Inflammatory macrophage treated with lipopolysaccharide for 4 hours (primary cell): ENCODE data around the gene TPK1.

Source experiments
- DNase-seq: peaks from one replicate; pipeline ENCODE4 v3.0.0-alpha.2; 2020

TPK1 gene

DNA sequence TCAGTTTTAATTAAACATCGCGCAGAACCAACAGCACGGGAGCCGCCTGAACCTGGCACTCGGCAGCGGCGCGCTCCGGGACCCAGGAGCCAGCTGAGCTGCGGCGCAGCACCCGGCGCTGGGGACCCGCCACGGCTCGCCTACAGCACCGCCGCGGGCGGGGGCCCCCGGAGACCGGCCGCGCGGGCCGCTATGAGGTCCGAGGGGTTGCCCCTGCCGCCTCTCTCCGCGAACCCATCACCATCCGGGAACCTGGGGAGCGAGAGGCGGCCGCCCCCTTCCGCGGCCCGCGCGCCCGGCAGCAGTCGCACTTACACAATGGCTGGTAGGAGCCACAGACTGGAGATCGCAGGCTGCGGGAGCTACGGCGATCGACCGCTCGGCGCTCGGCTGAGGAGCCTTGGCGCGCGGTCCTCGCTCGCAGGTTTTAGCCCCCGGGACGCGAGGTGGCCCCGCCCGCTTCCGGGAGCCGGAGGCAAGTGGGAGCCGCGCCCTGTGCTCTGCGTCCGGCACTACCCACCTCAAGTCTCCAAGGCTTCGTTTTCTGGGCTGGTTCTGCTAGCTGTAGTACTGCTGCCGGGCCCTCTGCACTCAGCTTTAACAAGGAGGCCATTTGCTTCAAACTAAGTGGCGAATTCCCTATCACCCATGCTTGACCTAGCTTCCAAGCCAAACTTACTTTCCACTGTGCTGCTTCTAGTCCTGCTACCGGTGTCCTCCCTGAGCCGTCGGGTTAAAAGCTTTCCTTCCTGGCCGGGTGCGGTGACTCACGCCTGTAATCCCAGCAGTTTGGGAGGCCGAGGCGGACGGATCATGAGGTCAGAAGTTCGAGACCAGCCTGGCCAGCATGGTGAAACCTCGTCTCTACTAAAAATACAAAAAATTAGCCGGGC lies at the start of gene TPK1:
Gene TPK1, minus strand, starts transcription at position 402 of the 893 bp plus-strand sequence. CDS start 451 bp downstream, outside the sequence.
- DNase-seq = peak; percentile 96

DNA sequence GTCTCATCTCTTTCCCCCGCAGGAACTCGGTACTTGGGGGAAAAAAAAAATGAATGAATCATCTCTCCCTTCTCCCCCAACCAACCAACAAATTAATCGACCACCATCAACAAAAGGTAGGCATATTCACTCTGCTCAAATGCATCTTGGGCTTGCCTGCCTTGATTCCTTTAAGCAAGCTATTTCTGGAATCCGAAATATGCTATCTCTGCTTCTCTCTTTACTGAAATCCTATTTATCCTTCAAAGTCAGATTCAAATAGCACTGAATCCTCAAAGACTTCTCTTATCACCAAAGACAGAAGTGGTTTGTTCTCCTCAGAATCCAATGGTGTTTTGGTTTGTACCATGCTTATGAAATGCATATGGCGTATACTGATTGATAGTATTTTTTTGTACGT lies 49.6 kb upstream of the TPK1 start:
- no peak for DNase-seq

DNA sequence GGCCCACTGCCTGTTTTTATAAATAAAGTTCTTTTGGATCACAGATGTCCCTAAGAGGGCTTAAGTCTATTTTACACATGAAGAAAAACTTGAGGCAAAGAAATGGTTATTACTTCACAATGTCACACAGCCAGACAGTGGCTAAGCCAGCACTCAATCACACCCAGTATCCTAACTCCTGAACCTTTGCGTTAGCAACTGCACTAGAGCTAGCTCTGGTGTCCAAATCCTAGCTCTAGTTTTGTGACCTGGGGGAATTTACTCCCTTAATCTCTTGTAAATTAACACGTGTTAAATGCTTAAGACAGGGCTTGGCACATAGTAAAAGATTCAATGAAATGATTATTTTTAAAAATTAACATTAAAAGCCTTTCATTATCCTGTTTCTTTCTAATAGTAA lies 49.0 kb upstream of the TPK1 start:
- DNase-seq = no peak

DNA sequence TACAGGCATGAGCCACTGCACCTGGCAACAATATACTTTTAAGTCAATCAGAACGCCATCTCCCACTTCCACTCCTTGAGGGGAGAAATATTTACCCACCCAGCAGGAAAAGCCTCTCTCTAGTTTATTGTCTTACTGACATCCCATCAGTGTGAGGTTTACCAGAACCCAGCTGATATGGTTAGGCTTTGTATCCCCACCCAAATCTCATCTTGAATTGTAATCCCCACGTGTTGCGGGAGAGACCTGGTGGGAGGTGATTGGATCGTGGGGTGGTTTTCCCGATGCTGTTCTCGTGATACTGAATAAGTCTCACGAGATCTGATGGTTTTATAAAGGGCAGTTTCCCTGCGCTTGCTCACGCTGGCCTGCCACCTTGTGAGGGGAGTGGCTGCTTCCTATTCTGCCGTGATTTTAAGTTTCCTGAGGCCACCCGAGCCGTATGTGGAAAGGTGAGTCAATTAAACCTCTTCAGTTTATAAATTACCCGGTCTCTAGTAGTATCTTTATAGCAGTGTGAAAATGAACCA lies 37.5 kb upstream of the TPK1 start:
- DNase-seq = no peak

DNA sequence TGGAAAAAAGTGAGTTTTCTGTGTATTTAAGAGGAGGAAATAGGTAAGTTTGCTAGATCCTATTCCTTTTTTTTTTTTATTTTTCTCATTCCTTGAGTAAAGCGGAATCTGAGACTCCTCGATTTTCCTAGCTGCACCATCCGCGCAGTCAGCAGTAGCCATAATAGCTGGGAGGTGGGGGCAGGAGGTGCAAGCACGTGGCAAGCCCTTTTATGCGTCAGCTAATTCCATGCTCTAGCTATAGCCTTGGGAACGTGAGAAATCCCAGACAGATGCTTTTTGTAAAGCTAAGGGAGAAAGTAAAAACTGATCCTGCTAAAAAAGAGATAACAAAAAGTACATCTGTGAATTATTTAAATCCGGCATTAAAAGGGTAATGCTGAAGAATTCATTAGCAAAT lies 33.2 kb upstream of the TPK1 start:
- no peak for DNase-seq

DNA sequence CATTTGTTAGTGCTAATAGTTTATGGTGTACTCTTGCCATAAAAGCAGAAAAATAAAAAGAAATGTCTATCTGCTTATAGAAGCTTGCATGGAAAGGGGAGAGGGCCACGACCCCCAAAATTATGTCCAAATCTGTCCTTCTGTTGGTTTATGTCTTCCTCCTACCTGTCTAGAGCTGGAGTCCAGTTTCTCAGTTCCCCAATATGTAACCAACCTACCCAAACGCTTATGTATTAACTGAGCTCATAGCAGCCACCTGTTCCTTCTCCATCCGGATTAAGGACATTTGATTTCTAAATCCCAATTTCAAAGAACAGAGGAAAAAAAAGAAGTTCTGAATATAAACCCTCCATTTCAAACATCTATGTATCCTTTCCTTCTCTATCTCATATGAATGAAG lies 30.3 kb upstream of the TPK1 start:
- DNase-seq = no peak

DNA sequence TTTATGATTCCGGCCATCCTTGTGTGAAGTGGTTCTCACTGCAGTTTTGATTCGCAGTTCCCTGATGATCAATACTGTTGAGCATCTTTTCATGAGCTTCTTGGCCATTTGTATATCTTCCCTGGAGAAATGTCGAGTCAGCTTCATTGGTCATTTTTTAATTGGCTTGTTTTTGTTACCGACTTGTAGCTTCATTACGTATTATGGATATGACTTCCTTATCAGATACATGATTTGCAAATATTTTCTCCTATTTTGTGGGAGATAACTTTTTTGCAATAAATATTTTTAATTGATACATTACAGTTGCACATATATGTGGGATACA lies 27.4 kb upstream of the TPK1 start:
- no peak for DNase-seq

DNA sequence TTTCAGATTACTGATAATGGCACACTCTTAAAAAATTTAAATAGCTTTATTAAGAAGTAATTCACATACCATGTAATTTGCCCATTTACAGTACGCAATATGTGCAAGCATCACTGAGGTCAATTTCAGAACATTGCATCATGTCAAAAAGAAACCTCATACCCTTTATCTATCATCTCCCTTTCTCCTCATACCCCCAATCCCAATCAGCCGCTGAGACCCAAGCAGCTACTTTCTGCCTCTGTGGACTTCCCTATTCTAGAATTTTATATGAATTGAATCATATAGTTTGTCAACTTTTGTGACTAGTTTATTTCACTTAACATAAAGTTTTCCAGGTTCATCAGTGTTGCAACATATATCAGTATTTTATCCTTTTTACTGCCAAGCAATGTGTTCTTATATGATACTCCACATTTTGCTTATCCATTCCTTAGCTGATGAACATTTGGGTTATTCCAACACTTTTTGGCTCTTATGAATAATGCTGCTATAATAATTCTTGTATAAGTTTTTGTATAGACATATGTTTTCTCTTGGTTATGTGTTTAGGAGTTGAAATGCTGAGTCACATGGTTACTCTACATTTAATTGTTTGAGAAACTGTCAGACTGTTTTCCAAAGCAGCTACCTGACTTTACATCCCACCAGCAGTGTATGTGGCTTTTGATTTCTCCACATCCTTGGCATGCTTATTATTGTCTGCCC lies 26.9 kb upstream of the TPK1 start:
- no peak for DNase-seq

DNA sequence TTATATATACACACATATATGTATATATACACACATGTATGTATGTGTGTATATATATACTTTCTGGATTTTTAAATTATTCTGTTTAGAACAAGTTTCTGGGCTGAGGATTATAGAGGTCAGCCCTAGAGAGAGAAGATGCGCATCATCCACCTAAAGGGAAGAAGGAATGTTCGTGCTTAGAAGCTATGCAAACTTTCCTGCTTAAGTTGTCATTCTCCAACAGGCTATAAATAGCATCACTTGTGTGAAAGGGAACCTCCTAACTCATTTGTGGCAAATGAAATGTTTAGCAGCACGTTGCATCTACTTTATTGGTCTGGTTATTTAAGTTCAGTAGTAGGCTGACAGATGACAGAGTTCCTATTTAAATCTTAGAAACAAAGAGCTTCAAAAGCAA lies 23.9 kb upstream of the TPK1 start:
- no peak for DNase-seq

DNA sequence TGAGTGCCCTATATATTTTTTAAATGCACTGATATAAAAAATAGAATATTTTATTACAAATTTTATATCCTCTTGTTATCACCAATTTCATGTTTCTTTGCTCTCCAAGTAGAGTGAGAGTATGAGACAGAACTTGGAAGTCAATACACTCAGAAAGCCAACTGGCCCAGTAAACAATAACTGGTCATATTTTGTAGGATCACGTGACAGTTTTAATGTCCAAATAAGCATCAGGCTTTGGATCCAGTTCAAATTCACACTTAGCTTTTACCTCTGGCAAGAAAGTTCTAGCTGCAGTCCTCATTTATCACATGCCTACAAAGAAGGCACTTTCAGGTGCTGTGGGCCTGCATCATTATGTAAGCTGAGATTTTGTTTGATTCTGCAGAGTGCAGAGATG lies 21.6 kb upstream of the TPK1 start:
- no peak for DNase-seq

DNA sequence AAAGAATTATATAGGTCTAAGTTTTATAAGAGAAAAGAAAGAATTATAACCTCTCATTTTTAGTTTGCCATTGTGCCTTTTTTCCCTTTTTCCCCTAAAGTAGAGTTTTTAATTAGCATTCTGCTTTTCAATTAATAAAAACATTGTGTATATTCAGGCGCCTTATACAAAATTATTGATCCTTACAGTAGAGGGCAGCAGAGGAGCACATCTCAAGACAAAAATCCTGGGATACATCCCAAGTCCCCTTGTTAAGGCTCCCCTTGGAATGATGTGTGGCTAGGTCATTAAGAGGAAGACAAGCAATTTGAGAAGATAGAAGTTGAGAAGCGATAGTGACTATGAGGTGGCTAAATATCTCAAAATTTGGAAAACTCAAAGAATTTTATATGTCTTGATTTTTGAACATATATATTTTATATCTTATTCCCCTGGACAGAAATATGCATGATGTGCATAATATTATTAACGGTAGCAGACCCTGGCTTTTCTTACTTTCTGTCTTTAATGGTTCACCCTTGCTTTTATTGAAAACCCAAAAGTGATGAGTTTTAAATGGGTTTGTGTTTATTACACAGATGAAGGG lies 19.1 kb upstream of the TPK1 start:
- peak; percentile 21 for DNase-seq

DNA sequence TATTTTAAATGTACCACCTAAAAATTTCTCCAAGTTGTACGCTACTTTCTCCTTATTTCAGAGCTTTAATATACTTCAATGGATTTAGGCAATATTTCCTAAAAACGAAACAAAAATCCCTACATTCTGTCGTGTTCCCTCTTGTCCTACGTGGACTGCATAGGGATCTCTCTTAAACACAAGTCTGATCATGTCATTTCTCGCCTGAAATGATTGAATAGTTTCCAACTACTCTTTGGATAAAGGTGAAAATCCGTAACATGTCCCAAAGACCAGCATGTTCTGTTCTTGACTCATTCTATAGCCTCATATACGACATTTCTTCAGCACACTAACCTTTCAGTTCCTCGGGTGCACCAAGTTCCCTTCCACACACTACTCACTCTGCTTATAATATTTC lies 17.7 kb upstream of the TPK1 start:
- no peak for DNase-seq

DNA sequence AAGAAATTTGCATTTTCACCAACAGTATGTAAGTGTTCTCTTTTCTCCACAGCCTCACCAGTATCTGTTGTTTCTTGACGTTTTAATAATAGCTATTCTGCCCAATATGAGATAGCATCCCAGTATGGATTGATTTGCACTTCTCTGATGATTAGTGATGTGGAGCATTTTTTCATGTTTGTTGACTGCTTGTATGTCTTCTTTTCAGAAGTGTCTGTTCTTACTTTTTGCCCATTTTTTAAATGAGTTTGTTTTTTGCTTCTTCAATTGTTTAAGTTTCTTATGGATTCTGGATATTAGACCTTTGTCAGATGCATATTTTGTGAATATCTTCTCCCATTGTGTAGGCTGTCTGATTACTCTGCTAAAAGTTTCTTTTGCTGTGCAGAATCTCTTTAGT lies 12.2 kb upstream of the TPK1 start:
- DNase-seq = no peak

DNA sequence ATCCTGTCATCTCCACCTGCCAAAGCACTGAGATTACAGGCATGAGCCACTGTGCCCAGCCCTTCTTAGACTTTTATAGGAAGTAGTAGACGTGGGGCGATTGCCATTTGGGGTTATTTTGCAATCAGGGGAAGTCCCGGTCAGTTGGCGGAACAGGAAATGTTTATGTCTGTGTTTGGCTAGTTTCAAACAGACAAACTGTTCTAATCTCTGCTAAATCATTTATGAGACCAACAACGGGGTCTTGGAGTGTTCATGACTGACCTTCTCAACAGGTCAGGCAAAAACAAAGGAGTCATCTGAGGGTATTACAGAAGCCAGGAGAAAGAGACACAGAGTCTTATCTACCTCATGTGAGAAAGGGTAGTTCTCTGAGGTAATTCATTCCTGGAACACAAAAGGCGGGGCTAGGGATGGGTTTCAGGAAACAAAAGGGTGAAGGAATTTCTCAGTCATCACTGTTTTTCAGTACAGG lies 6.6 kb upstream of the TPK1 start:
- peak; percentile 94 for DNase-seq

DNA sequence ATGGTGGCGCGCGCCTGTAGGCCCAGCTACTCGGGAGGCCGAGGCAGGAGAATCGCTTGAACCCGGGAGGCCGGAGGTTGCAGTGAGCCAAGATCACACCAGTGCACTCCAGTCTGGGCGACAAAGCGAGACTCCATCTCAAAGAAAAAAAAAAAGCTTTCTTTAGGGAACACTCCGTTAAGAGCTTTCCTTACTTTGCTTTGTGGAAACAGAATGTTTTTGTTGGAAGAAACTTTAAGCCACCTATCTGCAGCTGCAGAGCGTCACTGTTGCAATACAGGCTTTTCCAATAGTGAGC lies 641 bp upstream of the TPK1 start:
- DNase-seq = no peak

DNA sequence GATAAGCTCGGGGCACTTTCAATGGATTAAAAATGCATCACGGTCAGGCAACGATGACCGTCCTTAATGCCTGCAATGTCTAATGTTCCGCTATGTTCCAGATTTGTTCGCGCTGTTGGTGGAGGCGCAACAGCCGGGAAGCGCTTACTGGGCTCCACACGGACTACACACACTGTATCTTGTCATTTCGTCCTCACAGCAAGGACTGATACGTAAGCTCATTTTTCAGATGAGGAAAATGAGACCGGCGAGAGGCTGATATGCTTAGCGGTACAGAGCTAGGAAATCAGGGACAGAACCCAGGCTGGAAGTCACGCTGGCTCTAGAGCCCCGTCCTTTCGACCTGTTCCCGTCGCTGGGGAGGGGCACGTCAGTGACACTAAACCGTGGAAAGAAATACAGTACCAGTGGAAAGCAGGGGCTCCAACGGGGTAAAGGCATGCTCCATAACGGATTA lies 670 bp downstream of the TPK1 start:
- peak; percentile 46 for DNase-seq

DNA sequence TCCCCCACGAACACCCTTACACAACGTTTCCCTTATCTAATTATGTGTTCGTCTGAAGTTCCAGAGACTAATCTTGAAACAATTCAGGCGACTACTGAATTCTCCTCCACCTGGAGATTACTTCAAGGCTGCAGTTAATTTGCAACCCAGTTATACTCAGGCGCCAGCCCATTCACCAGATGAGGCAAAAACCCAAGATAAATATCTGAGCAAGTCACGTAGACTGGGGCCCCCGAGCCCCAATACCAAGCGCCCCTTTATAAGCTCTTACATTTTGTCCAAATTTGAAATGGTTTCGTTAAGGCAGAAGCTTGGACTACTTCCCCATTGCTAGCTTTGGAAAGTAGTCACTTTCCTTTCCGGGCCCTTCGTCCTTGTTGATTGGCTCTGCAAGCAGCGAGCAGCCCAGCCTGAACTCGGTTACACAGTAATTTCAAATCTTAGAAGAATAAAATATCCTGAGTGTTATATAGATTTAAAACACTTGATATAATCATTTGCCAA lies 1.2 kb downstream of the TPK1 start:
- DNase-seq = peak; percentile 85

DNA sequence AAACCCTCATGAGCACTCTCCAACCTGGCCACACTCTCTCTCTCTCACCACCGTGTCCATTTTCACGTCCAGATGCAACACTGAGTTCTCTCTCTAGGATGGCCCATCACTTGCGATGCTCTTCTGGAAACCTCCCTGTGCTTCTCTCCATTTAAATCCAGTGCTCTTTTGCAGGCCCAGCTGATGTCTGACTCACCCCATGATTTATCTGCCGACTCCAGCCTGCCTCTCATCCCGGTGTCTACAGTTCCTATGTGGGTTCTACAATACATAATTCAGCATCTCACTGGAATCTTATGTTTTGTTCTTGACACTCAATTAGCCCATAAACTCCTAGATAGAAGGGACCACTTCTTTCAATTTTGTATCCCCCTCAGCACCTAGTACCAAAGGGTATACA lies 5.0 kb downstream of the TPK1 start:
- no peak for DNase-seq

DNA sequence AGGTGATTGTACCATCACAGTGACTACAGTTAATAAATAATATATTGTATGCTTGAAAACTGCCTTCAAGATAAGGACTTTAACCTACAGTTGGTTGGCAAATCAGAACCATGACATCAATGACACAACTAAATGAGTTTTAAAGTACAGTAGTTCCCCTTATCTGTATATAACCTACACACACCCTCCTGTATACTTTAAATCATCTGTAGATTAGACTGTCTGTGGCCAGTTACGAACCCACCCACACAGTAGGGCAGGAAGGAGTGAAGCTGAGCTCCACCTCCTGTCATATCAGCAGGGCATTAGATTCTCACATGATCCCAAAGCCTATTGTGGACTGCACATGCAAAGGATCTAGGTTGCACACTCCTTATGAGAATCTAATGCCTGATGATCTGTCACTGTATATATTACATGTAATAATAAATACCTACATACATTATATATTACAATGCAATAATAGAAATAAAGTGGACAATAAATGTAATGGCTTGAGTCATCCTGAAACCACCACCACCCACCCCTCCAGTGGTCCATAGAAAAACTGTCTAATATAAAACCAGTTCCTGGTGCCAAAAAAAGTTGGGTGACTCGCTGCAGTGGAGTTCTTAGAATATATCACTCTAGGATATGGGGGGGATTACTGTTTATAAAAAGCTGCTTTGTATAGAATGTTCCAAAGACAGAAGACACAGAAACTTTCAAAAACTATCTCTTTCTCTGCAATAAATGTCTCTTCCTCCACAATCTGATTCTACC lies 5.6 kb downstream of the TPK1 start:
- no peak for DNase-seq

DNA sequence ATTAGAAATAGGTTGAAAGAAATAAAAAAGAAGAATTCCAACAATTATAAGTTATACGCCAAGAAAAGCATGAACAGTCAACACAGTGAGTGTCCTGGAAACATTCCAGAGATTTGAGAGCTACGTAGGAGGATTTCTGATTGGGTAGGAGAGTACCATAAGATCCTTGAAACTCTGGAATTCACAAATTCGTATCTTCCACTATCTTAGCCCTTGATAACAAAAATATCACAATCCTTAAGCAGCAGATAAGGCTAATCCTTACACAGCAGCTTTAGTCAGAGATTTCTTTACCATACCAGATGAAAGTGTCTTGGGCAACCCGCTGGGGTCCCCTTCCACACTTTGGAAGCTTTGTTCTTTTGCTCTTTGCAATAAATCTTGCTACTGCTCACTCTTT lies 8.2 kb downstream of the TPK1 start:
- no peak for DNase-seq

DNA sequence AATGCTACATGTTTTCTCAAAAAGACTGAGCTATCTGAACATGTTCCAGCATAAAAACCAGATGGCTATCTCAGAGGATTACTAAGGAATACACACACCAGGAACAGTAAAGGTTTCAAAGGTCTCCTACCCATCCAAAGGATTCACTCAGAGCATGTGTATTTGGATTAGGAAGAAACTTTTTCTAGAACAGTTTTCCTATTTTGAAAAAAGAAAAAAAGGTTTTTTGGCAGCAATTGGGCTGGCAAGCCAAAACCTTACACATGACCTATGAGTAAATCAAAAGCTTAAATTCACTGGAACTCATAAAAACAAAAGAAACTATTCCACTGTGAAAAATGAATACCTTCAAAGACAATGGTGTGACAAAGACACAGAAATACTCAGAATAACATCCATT lies 9.6 kb downstream of the TPK1 start:
- no peak for DNase-seq

DNA sequence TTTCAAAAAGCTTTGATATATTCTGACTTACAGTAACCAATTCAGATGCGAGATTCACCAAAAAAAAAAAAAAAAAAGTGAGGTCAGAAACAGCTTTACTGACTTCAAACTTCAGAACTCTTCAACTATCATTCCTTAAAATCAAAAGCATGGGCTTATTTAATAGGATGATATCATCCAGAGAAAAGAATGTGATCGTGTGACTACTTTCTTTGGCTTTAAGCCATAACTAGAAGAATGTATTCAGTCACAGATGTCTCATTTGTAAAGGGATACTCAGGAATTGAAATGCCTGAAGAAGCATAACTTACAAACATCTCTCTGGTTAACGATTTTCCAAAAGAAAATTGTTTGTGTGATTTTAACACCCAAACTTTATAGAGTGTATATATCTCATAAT lies 11.5 kb downstream of the TPK1 start:
- no peak for DNase-seq

DNA sequence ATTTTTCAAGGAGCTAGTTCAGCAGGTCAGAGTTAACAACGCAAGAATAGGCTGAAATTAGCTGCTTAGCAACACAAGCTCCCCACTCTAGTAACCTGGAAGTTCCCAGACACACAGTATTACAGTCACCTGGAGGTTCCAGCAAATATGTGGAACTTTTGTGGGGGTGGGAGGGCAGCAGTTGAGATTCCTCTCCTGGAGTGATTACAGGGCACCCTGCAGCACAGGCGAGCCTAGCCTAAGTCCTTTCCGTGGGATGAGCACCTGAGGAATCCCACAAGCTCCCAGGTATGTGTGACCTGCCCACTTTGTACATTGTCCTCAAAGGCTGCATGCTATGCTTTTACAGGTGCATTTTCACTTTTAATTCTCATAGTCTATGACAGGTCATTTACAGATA lies 13.6 kb downstream of the TPK1 start:
- no peak for DNase-seq
